ENCODE results near the gene PLCD1. TPM values are rescaled to one million over a fixed set of nuclear protein-coding genes. Genes with fewer than 3 reads are reported as not detected.

PLCD1 gene
- total and polyA plus RNA-seq, 2 of the 13 experiments (the other 11 are each of a cell fraction or from before 2014, with no cell fraction given), result 10.1 to 12.4 TPM

DNA sequence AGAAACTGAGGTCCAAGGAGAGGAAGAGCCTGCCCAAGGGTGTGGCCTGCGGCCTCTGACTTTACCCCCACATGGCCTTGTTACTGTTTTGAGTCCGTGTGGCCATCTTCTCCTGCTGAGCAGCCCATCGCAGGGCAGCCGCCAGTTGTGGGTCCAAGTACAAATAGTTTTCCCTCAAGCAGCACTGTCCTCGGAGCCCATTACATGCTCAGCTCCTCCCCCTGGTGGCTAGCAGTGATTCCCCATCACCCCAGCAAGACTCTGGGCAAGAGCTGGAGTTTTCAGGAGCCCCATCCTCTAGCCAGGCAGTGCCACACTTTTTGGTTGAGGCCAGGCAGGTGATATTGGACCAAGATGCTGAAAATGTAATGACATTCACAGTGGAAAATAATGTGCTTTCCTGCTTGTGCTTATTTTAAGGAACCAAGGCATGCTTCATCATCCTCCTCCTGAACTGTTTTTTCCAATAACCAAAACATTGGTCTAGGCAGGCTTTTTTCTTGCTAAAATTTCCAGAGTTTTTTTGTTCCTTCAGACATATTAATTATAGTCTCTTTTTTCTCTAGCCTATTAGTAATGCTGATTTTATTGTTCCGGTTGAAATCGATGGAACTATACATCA lies 62.1 kb downstream of the PLCD1 start (continued):
- TF ChIP-seq, protein P1, sequence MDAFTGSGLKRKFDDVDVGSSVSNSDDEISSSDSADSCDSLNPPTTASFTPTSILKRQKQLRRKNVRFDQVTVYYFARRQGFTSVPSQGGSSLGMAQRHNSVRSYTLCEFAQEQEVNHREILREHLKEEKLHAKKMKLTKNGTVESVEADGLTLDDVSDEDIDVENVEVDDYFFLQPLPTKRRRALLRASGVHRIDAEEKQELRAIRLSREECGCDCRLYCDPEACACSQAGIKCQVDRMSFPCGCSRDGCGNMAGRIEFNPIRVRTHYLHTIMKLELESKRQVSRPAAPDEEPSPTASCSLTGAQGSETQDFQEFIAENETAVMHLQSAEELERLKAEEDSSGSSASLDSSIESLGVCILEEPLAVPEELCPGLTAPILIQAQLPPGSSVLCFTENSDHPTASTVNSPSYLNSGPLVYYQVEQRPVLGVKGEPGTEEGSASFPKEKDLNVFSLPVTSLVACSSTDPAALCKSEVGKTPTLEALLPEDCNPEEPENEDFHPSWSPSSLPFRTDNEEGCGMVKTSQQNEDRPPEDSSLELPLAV (CRISPR knock-in tag; conservative IDR thresholded peaks at IDR 0.05; ENCODE audit: low read depth), result no peak
- TF ChIP-seq HNF4A (CRISPR knock-in tag; IDR thresholded peaks at IDR 0.05) (no peak), KAT2B (IDR thresholded peaks at IDR 0.05; ENCODE audit: borderline replicate concordance, low read depth, low read length) (no peak), MTF2 (CRISPR knock-in tag; IDR thresholded peaks at IDR 0.05; ENCODE audit: borderline replicate concordance) (no peak), DNMT3B (CRISPR knock-in tag; conservative IDR thresholded peaks at IDR 0.05) (no peak), NFKB2 (CRISPR knock-in tag; IDR thresholded peaks at IDR 0.05; ENCODE audit: borderline replicate concordance) (no peak), GFI1 (CRISPR knock-in tag; IDR thresholded peaks at IDR 0.05; ENCODE audit: borderline replicate concordance) (no peak), ZSCAN9 (CRISPR knock-in tag; IDR thresholded peaks at IDR 0.05; ENCODE audit: borderline replicate concordance) (no peak), ESRRA (CRISPR knock-in tag; IDR thresholded peaks at IDR 0.05; ENCODE audit: low read depth) (no peak), NFE2L1 (CRISPR knock-in tag; IDR thresholded peaks at IDR 0.05; ENCODE audit: borderline replicate concordance) (no peak), MIXL1 (CRISPR knock-in tag; IDR thresholded peaks at IDR 0.05) (peak; percentile 26; the same call in 1 of the 2 replicates), SMAD9 (CRISPR knock-in tag; IDR thresholded peaks at IDR 0.05) (no peak), ZNF501 (CRISPR knock-in tag; IDR thresholded peaks at IDR 0.05) (peak; percentile 63; the same call in 1 of the 2 replicates), GTF3A (CRISPR knock-in tag; conservative IDR thresholded peaks at IDR 0.05) (0 out of 2 replicates have a peak, but pooled peaks have one; percentile 33), TEAD3 (CRISPR knock-in tag; optimal IDR thresholded peaks at IDR 0.05; ENCODE audit: borderline replicate concordance) (peak; percentile 38), ZNF24 (IDR thresholded peaks at IDR 0.05) (no peak), NFYB (CRISPR knock-in tag; IDR thresholded peaks at IDR 0.05) (no peak), ZNF557 (CRISPR knock-in tag; IDR thresholded peaks at IDR 0.05) (no peak), ZSCAN30 (CRISPR knock-in tag; IDR thresholded peaks at IDR 0.05) (no peak), ZKSCAN8 (CRISPR knock-in tag; IDR thresholded peaks at IDR 0.05; ENCODE audit: borderline replicate concordance) (0 out of 2 replicates have a peak, but pooled peaks have one; percentile 34)
- TF ChIP-seq, protein P2, sequence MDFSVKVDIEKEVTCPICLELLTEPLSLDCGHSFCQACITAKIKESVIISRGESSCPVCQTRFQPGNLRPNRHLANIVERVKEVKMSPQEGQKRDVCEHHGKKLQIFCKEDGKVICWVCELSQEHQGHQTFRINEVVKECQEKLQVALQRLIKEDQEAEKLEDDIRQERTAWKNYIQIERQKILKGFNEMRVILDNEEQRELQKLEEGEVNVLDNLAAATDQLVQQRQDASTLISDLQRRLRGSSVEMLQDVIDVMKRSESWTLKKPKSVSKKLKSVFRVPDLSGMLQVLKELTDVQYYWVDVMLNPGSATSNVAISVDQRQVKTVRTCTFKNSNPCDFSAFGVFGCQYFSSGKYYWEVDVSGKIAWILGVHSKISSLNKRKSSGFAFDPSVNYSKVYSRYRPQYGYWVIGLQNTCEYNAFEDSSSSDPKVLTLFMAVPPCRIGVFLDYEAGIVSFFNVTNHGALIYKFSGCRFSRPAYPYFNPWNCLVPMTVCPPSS (IDR thresholded peaks at IDR 0.05), result no peak
- TF ChIP-seq, protein P3, sequence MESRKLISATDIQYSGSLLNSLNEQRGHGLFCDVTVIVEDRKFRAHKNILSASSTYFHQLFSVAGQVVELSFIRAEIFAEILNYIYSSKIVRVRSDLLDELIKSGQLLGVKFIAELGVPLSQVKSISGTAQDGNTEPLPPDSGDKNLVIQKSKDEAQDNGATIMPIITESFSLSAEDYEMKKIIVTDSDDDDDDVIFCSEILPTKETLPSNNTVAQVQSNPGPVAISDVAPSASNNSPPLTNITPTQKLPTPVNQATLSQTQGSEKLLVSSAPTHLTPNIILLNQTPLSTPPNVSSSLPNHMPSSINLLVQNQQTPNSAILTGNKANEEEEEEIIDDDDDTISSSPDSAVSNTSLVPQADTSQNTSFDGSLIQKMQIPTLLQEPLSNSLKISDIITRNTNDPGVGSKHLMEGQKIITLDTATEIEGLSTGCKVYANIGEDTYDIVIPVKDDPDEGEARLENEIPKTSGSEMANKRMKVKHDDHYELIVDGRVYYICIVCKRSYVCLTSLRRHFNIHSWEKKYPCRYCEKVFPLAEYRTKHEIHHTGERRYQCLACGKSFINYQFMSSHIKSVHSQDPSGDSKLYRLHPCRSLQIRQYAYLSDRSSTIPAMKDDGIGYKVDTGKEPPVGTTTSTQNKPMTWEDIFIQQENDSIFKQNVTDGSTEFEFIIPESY (CRISPR knock-in tag; IDR thresholded peaks at IDR 0.05), result peak; percentile 89
- TF ChIP-seq, protein P4, sequence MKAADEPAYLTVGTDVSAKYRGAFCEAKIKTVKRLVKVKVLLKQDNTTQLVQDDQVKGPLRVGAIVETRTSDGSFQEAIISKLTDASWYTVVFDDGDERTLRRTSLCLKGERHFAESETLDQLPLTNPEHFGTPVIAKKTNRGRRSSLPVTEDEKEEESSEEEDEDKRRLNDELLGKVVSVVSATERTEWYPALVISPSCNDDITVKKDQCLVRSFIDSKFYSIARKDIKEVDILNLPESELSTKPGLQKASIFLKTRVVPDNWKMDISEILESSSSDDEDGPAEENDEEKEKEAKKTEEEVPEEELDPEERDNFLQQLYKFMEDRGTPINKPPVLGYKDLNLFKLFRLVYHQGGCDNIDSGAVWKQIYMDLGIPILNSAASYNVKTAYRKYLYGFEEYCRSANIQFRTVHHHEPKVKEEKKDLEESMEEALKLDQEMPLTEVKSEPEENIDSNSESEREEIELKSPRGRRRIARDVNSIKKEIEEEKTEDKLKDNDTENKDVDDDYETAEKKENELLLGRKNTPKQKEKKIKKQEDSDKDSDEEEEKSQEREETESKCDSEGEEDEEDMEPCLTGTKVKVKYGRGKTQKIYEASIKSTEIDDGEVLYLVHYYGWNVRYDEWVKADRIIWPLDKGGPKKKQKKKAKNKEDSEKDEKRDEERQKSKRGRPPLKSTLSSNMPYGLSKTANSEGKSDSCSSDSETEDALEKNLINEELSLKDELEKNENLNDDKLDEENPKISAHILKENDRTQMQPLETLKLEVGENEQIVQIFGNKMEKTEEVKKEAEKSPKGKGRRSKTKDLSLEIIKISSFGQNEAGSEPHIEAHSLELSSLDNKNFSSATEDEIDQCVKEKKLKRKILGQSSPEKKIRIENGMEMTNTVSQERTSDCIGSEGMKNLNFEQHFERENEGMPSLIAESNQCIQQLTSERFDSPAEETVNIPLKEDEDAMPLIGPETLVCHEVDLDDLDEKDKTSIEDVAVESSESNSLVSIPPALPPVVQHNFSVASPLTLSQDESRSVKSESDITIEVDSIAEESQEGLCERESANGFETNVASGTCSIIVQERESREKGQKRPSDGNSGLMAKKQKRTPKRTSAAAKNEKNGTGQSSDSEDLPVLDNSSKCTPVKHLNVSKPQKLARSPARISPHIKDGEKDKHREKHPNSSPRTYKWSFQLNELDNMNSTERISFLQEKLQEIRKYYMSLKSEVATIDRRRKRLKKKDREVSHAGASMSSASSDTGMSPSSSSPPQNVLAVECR (CRISPR knock-in tag; IDR thresholded peaks at IDR 0.05; ENCODE audit: borderline replicate concordance), result peak; percentile 40; the same call in 1 of the 2 replicates

Measured in HepG2 (cell line).